GM12801 (cell line): Measurements from ENCODE around the gene RPS6KB2.

ENCODE experiments used
- TF ChIP-seq, protein P1 (sequence below): IDR thresholded peaks from one replicate; pipeline ENCODE4 v1.5.1; 2011; ENCODE audit warnings: control low read depth; ENCODE audit not compliant: insufficient read length; ENCODE audit errors: extremely low read depth

The RPS6KB2 gene

DNA sequence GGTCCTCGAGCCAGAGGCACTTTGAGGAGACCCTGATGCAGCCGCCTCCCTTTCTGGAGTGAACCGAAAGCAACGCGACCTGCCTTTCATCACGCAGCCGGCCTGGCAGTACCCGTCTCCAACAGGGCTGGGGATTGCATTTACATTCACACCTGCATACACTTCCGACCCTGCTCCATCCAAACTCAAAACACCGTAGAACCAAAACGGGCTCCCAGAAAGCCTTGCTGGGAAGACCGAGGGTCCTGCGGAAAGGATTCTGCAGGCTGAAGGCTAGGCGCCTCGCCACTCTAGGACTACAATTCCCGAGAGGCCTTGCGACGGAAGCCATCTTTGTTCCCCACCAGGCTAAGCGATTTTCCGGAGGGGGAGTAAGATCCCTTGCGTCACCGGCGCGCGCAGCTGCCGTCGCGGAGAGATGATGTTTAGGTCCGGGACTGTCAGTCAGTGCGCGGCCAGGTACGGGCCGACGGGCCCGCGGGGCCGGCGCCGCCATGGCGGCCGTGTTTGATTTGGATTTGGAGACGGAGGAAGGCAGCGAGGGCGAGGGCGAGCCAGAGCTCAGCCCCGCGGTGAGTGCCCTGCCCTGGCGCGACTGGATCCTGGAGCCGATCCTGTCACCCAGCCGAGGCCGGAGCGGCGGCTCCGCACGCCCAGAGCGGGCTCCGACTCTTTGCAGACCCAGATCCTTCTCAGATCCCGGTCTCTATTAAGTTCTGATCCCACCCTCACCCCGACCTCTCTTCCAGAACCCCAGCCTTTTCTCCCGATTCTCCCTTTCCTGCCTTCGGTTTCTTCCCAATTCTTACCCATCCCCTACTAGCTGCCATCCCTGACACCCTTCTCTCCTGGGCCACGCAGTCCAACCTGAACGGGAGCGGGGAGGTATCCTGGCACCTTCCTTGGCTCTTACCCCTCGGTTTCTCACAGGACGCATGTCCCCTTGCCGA is at the start of gene RPS6KB2:
TSS of gene RPS6KB2 (plus strand) at position 443 of the 950 bp plus-strand sequence. CDS start at position 495, 52 bp downstream.
- TF ChIP-seq, protein P1, sequence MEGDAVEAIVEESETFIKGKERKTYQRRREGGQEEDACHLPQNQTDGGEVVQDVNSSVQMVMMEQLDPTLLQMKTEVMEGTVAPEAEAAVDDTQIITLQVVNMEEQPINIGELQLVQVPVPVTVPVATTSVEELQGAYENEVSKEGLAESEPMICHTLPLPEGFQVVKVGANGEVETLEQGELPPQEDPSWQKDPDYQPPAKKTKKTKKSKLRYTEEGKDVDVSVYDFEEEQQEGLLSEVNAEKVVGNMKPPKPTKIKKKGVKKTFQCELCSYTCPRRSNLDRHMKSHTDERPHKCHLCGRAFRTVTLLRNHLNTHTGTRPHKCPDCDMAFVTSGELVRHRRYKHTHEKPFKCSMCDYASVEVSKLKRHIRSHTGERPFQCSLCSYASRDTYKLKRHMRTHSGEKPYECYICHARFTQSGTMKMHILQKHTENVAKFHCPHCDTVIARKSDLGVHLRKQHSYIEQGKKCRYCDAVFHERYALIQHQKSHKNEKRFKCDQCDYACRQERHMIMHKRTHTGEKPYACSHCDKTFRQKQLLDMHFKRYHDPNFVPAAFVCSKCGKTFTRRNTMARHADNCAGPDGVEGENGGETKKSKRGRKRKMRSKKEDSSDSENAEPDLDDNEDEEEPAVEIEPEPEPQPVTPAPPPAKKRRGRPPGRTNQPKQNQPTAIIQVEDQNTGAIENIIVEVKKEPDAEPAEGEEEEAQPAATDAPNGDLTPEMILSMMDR = no peak

DNA sequence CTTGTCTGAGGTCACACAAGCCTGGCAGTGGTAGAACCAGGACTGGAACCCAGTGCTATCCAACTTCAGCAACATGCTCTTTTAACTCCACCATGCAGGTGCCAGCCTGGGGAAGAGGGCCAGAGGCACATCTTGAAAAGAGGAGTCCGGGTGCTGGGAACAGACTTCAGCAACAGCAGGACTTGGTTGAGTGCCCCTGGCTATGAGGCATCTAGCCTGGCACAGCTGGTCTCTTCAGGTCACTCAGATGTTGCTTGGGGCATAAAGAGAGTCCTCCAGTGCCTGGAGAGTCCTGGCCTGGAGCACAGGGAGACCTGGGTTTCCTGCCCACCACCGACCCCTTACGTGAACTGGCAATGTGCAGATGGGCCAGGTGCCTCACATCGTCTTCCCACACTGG is 49.8 kb upstream of the RPS6KB2 start:
- TF ChIP-seq, protein P1 = no peak

DNA sequence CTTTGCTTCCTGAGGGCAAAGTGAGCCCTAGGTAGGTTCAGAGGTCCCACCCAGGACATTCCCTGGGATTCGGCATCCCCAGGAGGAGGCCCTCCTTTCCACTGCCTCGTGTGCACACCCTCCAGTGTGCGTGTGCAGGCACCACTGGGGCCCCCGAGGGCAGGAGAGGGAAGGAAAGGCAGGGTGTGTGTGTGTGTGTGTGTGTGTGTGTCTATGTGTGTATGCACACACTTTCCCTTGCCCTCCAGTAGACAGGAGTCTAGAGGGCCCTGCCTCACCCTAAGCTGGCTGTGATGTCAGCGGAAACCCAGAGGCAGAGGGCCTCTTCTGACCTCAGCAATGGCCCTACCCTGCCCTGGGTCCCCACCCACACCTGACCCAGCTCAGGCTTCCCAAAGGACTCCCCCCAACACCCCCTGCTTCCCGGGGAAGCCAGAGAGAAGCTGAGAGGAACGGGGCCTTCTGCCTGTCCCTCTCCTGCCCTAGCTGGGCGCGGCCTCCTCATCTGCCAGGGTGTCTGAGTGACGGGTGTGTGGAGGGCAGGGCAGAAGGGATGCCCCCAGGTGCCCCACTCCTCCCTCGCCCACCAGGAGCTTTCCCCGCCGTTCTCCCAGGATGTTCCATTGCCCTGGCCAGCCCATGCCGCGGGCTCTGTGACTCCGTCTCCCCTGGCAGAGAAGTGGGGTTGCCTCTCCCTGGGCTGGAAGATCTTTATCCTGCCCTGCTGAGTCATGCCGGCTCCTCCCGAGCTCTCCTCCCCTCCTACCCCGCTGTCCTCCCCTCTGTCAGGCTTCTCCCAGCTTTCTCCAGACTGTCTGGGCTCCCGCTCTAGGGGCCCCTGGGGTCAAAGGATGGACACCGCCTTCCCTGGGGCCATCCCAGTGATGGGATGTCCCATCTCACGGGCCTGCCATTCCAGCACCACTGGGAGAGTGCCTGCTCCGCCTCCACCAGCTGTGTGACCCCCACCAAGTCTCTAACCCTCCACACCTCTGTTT is 48.9 kb upstream of the RPS6KB2 start:
- TF ChIP-seq, protein P1 = no peak

DNA sequence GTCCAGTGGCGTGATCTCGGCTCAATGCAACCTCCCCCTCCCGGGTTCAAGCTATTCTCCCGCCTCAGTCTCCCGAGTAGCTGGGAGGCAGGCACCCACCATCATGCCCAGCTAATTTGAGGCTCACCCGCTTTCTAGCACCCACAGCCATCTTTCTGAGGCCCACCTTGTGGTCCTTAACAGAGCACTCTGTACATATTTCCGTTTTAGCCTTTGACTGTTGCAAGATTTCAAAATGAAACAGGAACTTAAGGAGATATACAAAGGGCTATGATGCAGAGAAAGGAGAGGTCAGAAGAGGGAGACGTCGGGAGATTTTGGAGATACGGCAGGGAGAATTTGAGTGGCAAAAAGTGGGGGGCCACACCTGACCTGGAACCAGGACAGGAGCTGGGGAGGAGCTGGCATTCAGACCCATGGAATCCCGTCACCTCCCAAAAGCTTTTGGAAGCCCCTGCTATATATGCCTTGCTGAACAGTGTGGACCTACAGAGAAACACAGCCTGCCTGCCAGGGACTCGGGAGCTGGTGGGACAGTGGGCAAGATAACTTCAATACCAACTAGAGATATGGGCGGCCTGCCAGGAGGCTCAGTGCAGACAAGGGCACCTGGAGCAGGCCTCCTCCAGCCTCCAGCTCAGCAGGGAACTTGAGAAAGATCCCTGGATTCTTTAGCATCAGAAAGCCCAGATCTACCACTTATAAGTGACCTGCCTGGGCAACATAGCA is 46.9 kb upstream of the RPS6KB2 start:
- TF ChIP-seq, protein P1 = no peak

DNA sequence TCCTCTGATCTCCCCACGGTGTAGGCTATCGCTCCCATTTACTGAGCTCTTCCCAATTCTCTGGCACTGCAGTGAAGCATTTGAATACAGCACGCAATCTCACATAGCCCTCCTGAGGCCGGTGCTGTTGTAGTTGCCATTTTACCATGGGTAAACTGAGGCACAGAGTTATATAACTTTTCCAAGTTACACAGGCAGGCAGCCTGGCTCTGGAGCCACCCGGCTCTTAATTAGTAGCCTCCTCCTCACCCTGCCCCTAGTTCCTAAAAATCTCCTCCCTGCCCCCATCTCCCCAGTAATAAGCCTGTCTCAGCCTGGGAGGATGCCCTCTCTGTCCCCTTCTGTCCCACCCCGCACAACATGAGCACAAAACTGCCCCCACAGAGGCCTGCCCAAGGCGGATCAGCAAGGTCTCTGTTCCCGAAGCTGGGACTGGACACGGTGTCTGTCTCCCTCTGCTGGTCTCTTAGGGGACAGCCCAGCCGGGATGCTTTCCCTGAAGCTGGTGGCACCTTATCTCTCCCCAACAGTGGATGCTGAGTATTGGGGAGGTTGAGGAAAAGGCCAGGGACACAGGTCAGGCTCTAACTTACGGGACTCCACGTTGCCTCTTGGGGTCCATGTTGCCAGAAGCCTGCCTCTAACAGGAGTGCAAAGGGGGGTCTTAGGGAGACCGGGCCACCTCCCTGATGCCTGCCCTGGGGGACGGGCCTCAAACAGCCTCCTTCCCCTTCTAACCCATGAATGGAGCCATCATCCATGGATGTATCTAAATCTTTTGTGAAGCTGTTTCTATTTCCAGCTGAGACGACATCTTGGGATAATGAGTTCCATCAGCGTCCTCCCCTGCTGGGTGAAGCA is 45.8 kb upstream of the RPS6KB2 start:
- TF ChIP-seq, protein P1 = peak; percentile 97

DNA sequence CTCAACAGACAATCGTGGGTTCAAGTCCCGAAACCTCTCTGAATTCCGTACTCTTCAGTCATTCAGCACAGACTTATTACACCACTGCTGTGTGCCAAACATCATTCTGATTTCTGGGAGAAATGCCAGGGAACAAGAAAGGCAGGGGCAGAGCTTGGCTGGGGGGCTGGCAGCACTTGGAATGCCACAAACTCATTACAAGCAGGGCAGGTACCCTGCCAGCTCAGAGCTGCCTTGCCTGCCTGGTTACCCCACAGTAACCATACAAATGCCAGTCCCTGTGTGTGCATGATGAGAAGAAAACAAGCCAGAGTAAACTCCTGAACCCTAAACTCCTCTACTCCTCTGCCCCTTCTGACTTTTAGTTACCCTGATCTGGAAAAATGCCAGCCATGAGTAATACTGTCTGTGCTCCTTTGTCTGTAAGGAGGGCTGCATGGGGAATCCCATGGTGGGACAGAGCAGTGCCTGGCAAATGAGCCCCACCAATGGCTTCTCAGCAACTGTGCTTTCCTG is 43.4 kb upstream of the RPS6KB2 start:
- TF ChIP-seq, protein P1 = no peak
